HepG2 (cell line): ENCODE measurements around the gene SRCAP. TPM values are rescaled to one million over a fixed set of nuclear protein-coding genes. Genes with fewer than 3 reads are reported as not detected.

Experiments
- ATM ChIP-seq: fragments of 450-650 bp; IDR thresholded peaks from 2 replicates; pipeline ENCODE4 v1.7.1; 2017; ENCODE audit warnings: mild to moderate bottlenecking, borderline replicate concordance
- CEBPB ChIP-seq: IDR thresholded peaks from 2 replicates; pipeline ENCODE4 v1.6.1; 2011; ENCODE audit warnings: low read depth, low read length, improper control_type of control experiment, borderline replicate concordance
- ESRRA ChIP-seq: sonication (generic); formaldehyde crosslinking; IDR thresholded peaks from 2 replicates; pipeline ENCODE4 v1.5.1; 2020; ENCODE audit warnings: mild to moderate bottlenecking, low read depth, missing genetic modification reagents
- FOXP1 ChIP-seq, 2 experiments: fragments of 450-650 bp in 1 of 2; IDR thresholded peaks; 2 replicates each; pipeline ENCODE4 v1.6.1; 2017 to 2018; ENCODE audit warnings: antibody characterized with exemption in 1 of 2
- GTF2F1 ChIP-seq: fragments of 150-350 bp; IDR thresholded peaks from 2 replicates; pipeline ENCODE4 v1.6.1; 2014; ENCODE audit warnings: low read length
- HBP1 ChIP-seq: IDR thresholded peaks from 2 replicates; pipeline ENCODE4 v1.6.1; 2016; ENCODE audit warnings: low read depth, control low read depth
- HDAC1 ChIP-seq: sonication (generic); formaldehyde crosslinking; IDR thresholded peaks from 2 replicates; pipeline ENCODE4 v1.5.1; 2020; ENCODE audit warnings: mild to moderate bottlenecking, missing genetic modification reagents
- KDM1A ChIP-seq: IDR thresholded peaks from 2 replicates; pipeline ENCODE4 v1.6.1; 2016; ENCODE audit warnings: missing compliant biosample characterization
- KDM6A ChIP-seq: IDR thresholded peaks from 2 replicates; pipeline ENCODE4 v1.6.1; 2016; ENCODE audit warnings: low read depth
- MIER3 ChIP-seq: IDR thresholded peaks from 2 replicates; pipeline ENCODE4 v1.6.1; 2016; ENCODE audit warnings: missing compliant biosample characterization, borderline replicate concordance
- NFIB ChIP-seq: sonication (generic); formaldehyde crosslinking; IDR thresholded peaks from 2 replicates; pipeline ENCODE4 v1.9.0; 2021; ENCODE audit warnings: missing genetic modification reagents, mild to moderate bottlenecking, borderline replicate concordance
- NR1H2 ChIP-seq: sonication (generic); formaldehyde crosslinking; IDR thresholded peaks from 2 replicates; pipeline ENCODE4 v1.8.1; 2022; ENCODE audit warnings: low read depth, missing genetic modification reagents, borderline replicate concordance
- REL ChIP-seq: sonication (generic); formaldehyde crosslinking; conservative IDR thresholded peaks from 2 replicates; pipeline ENCODE4 v1.8.0; 2022; ENCODE audit warnings: mild to moderate bottlenecking, missing genetic modification reagents, moderate library complexity
- SRF ChIP-seq: IDR thresholded peaks from 2 replicates; pipeline ENCODE4 v1.6.1; 2011; ENCODE audit warnings: mild to moderate bottlenecking, low read depth, low read length, moderate library complexity
- SSRP1 ChIP-seq: IDR thresholded peaks from 2 replicates; pipeline ENCODE4 v1.6.1; 2016; ENCODE audit warnings: control low read depth
- STAG1 ChIP-seq: sonication (generic); formaldehyde crosslinking; IDR thresholded peaks from 2 replicates; pipeline ENCODE4 v1.4.0; 2020; ENCODE audit warnings: missing genetic modification reagents
- TBX2 ChIP-seq: sonication (generic); formaldehyde crosslinking; IDR thresholded peaks from 2 replicates; pipeline ENCODE4 v1.5.0; 2020; ENCODE audit warnings: missing genetic modification reagents, mild to moderate bottlenecking, borderline replicate concordance
- TIGD3 ChIP-seq: sonication (generic); formaldehyde crosslinking; IDR thresholded peaks from 2 replicates; pipeline ENCODE4 v1.5.1; 2020; ENCODE audit warnings: mild to moderate bottlenecking, missing genetic modification reagents, borderline replicate concordance
- TSC22D2 ChIP-seq: sonication (generic); formaldehyde crosslinking; IDR thresholded peaks from 2 replicates; pipeline ENCODE4 v1.5.1; 2020; ENCODE audit warnings: missing genetic modification reagents, mild to moderate bottlenecking, borderline replicate concordance
- ZMYM3 ChIP-seq: sonication (generic); formaldehyde crosslinking; IDR thresholded peaks from 2 replicates; pipeline ENCODE4 v1.5.1; 2020; ENCODE audit warnings: mild to moderate bottlenecking, missing genetic modification reagents
- ZNF513 ChIP-seq: sonication (generic); formaldehyde crosslinking; conservative IDR thresholded peaks from 2 replicates; pipeline ENCODE4 v1.5.0; 2020; ENCODE audit warnings: missing genetic modification reagents
- polyA plus RNA-seq, 8 experiments: library from polyadenylated mRNA; depleted of rRNA in 3 of 8; stranded (reverse) in 7 of 8; unstranded in 1 of 8; fragments of >200 nt; fragmentation: Illumina TruSeq in 4 of 8; extraction: Trizol in 4 of 8; gene quantifications; 2 replicates each; pipeline versions ENCODE4 v1.2.1 to v1.2.3, GENCODE V29; 2011 to 2016; ENCODE audit warnings: low read depth in 4 of 8, missing spikeins in 1 of 8, mixed read lengths in 1 of 8; ENCODE audit not compliant: insufficient read depth in 1 of 8
- total RNA-seq, 5 experiments: library from RNA; depleted of rRNA; stranded (reverse); fragments of >200 nt; fragmentation: Illumina TruSeq; extraction: Trizol; gene quantifications; 2 replicates each; pipeline ENCODE4 v1.2.3, GENCODE V29; 2016; ENCODE audit warnings: low read depth in 1 of 5
- TF ChIP-seq, protein P1 (sequence below): sonication (generic); formaldehyde crosslinking; IDR thresholded peaks from 2 replicates; pipeline ENCODE4 v1.4.0; 2020; ENCODE audit warnings: mild to moderate bottlenecking, low read depth, missing genetic modification reagents
- TF ChIP-seq, protein P2 (sequence below): sonication (generic); formaldehyde crosslinking; IDR thresholded peaks from 2 replicates; pipeline ENCODE4 v1.4.0; 2020; ENCODE audit warnings: mild to moderate bottlenecking, missing genetic modification reagents

SRCAP gene
- total and polyA plus RNA-seq, 2 of the 13 experiments (the other 11 are each of a cell fraction or from before 2014, with no cell fraction given) = 4.9 to 9.0 TPM

- TF ChIP-seq ZNF513 (CRISPR knock-in tag) (peak; percentile 97), HDAC1 (peak; percentile 74; the same call in 1 of the 2 replicates), TSC22D2 (peak; percentile 69; the same call in 1 of the 2 replicates), TIGD3 (no peak), KDM6A (CRISPR knock-in tag) (no peak), TBX2 (CRISPR knock-in tag) (peak; percentile 94), REL (CRISPR knock-in tag) (peak; percentile 83; the same call in 1 of the 2 replicates), SSRP1 (CRISPR knock-in tag) (peak; percentile 77), NFIB (no peak), ZMYM3 (CRISPR knock-in tag) (no peak), ESRRA (CRISPR knock-in tag) (peak; percentile 76), FOXP1 (IDR thresholded peaks at IDR 0.05) (no peak), FOXP1 (CRISPR knock-in tag; IDR thresholded peaks at IDR 0.05) (0 out of 2 replicates have a peak, but pooled peaks have one; percentile 6), NR1H2 (CRISPR knock-in tag) (no peak), STAG1 (no peak), MIER3 (peak; percentile 37; the same call in 1 of the 2 replicates), HBP1 (CRISPR knock-in tag) (0 out of 2 replicates have a peak, but pooled peaks have one; percentile 57), CEBPB (peak; percentile 96), KDM1A (no peak), ATM (no peak), GTF2F1 (no peak), SRF (peak; percentile 9; the same call in 1 of the 2 replicates)
- TF ChIP-seq, protein P1, sequence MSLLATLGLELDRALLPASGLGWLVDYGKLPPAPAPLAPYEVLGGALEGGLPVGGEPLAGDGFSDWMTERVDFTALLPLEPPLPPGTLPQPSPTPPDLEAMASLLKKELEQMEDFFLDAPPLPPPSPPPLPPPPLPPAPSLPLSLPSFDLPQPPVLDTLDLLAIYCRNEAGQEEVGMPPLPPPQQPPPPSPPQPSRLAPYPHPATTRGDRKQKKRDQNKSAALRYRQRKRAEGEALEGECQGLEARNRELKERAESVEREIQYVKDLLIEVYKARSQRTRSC (CRISPR knock-in tag) = 0 out of 2 replicates have a peak, but pooled peaks have one; percentile 19
- TF ChIP-seq, protein P2, sequence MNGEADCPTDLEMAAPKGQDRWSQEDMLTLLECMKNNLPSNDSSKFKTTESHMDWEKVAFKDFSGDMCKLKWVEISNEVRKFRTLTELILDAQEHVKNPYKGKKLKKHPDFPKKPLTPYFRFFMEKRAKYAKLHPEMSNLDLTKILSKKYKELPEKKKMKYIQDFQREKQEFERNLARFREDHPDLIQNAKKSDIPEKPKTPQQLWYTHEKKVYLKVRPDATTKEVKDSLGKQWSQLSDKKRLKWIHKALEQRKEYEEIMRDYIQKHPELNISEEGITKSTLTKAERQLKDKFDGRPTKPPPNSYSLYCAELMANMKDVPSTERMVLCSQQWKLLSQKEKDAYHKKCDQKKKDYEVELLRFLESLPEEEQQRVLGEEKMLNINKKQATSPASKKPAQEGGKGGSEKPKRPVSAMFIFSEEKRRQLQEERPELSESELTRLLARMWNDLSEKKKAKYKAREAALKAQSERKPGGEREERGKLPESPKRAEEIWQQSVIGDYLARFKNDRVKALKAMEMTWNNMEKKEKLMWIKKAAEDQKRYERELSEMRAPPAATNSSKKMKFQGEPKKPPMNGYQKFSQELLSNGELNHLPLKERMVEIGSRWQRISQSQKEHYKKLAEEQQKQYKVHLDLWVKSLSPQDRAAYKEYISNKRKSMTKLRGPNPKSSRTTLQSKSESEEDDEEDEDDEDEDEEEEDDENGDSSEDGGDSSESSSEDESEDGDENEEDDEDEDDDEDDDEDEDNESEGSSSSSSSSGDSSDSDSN (CRISPR knock-in tag) = peak; percentile 98
These were observed 76.6 kb downstream of the SRCAP start (continued) for GRCh38 chr16:30775392-30776188.
